Left ventricle myocardium inferior (tissue), 1 donor: ENCODE measurements around the gene ING5. TPM values are rescaled to one million over a fixed set of nuclear protein-coding genes. Genes with fewer than 3 reads are reported as not detected.

ENCODE experiments used
- DNase-seq: peaks from one replicate; pipeline ENCODE4 v3.0.0-alpha.2; 2020
- H3K27ac ChIP-seq: fragments of 200-600 bp; replicated peaks from 2 replicates; pipeline ENCODE4 v1.8.0; 2021
- H3K27me3 ChIP-seq: fragments of 200-600 bp; 2 replicates; pipeline ENCODE4 v1.8.0; 2021; ENCODE audit warnings: low read depth
- H3K36me3 ChIP-seq: fragments of 200-600 bp; 2 replicates; pipeline ENCODE4 v1.8.0; 2021
- H3K4me1 ChIP-seq: fragments of 200-600 bp; 2 replicates; pipeline ENCODE4 v1.8.0; 2021
- H3K4me3 ChIP-seq: fragments of 200-600 bp; 2 replicates; pipeline ENCODE4 v1.8.0; 2021; ENCODE audit warnings: mild to moderate bottlenecking, moderate library complexity
- H3K9me3 ChIP-seq: fragments of 200-600 bp; replicated peaks from 2 replicates; pipeline ENCODE4 v1.8.0; 2021
- CTCF ChIP-seq: fragments of 200-600 bp; IDR thresholded peaks from 2 replicates; pipeline ENCODE4 v1.8.0; 2021; ENCODE audit warnings: antibody characterized with exemption, mild to moderate bottlenecking, borderline replicate concordance
- intact Hi-C: fragments of 100-400 bp; cut with micrococcal nuclease; formaldehyde crosslinking; loops from one replicate; pipeline ENCODE4 v1.11.0; 2022
- total RNA-seq: library from RNA; stranded (reverse); fragmentation: NEBNext Ultra II Directional; extraction: Animal tissue kit (Norgen Biotek cat#: 25700); gene quantifications from one replicate; pipeline ENCODE4 v1.2.1, GENCODE V29; 2021
- donor health status: DM: no; HTN: yes; CAD: no; lungs with severe emphysema.

ING5 gene
- total RNA-seq, 1 donor from 2014 or later, result 20.0 TPM

DNA sequence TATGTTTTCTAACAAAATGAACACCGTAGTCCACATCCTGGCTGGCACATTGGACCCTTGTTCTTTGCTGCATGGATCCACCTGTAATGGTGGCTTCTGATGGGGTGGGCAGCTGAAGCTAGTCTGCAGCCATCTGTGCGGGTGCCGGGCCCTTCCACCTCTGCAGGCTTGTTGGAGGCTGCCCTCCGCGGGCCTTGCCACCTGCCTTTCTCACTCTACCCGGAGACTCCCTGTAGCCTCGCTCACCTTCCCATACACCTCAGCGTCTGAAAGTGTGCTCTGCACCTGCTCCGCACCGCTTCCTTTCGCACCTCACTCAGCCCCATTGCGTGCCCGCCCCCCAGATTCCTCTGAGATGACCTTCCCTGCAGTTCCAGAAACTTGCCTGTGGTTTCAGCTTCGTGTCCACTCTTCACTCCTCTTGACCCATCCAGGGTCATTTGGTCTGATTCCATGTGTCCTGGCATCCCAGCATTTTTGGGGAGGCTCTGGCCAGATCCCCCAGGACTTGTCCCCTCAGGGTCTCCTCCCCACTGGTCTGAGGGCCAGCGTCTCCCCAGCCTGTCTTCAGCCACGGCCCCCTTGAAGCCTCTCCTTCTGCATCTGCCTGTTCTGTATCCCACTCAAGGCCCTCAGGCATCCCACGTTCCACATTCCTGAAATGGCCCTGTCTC is 46.2 kb upstream of the ING5 start:
- H3K27me3 ChIP-seq, result no peaks in the 10 kb centered on the region
- peaks cover 88% of the 10 kb centered on the region for H3K36me3 ChIP-seq
- no peak for DNase-seq
- no peaks in the 10 kb centered on the region for H3K9me3 ChIP-seq
- TF ChIP-seq CTCF, result no peak
- intact Hi-C loops, result no loop called here
- H3K27ac ChIP-seq, result peak overlapping the region; percentile 46
- H3K4me3 ChIP-seq, result no peak overlapping the region
- H3K4me1 ChIP-seq, result peaks cover 14% of the 10 kb centered on the region

DNA sequence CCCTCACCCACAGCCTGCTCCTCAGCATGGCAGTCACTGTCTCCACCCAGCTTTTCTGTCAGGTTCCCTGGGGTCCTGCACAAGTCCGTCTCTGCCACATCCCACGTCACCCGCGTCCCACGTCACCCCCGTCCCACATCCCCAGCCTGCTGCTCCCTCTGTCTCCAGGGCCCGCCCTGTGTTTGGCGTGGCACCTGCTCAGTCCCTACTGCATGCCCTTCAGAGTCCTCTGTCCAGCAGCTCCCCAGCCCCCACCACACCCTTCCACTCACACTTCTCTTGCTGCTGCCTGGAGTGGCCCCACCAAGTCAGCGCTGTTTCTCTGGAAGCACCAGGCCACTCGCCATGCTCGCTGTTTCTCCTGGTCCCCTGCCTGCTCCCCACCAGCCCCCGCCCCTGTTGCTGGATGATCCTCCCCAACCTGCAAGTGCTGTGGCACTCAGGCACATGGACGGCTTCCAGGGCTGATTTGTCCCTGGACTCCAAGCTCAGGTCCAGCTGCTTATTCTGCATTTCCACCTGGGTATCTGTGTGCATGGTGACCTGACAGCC is 45.6 kb upstream of the ING5 start:
- intact Hi-C loops, result no loop called here
- H3K9me3 ChIP-seq, result no peaks in the 10 kb centered on the region
- H3K4me3 ChIP-seq, result no peak overlapping the region
- peak; percentile 41 for DNase-seq
- TF ChIP-seq CTCF, result no peak
- H3K27me3 ChIP-seq, result no peaks in the 10 kb centered on the region
- peaks cover 14% of the 10 kb centered on the region for H3K4me1 ChIP-seq
- H3K36me3 ChIP-seq, result peaks cover 89% of the 10 kb centered on the region
- peak overlapping the region; percentile 46 for H3K27ac ChIP-seq

- intact Hi-C loops, result no loop called here
- peaks cover 86% of the 10 kb centered on the region for H3K36me3 ChIP-seq
- peaks cover 14% of the 10 kb centered on the region for H3K4me1 ChIP-seq
- no peaks in the 10 kb centered on the region for H3K9me3 ChIP-seq
- no peak for DNase-seq
- no peak overlapping the region for H3K27ac ChIP-seq
- TF ChIP-seq CTCF, result no peak
- no peaks in the 10 kb centered on the region for H3K27me3 ChIP-seq
- no peak overlapping the region for H3K4me3 ChIP-seq
Measured at GRCh38 chr2:241657786-241658254, 44.0 kb upstream of the ING5 start.

DNA sequence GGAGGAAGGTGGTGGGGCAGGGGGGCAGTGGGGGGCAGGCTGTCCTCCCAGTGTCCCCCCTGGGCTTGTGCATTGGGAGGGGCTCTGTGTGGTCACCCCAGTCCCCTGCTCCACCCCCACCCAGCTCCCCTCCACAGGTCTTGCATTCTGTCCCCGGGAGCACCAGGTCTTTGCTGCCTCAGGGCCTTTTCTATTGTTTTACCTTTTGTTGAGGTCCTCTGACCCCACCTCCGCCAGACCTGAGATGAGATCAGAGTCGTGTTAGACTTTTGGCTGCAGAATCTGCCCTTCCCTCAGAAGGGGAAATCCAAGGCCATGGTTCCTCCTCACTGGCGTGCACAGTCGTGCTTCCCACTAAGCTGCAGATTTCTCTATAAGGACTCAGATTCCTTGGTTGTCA is 43.5 kb upstream of the ING5 start:
- H3K36me3 ChIP-seq, result peaks cover 81% of the 10 kb centered on the region
- H3K4me3 ChIP-seq, result no peak overlapping the region
- H3K27me3 ChIP-seq, result no peaks in the 10 kb centered on the region
- H3K9me3 ChIP-seq, result no peaks in the 10 kb centered on the region
- H3K27ac ChIP-seq, result no peak overlapping the region
- TF ChIP-seq CTCF, result no peak
- no peak for DNase-seq
- intact Hi-C loops, result no loop called here
- peaks cover 14% of the 10 kb centered on the region for H3K4me1 ChIP-seq

DNA sequence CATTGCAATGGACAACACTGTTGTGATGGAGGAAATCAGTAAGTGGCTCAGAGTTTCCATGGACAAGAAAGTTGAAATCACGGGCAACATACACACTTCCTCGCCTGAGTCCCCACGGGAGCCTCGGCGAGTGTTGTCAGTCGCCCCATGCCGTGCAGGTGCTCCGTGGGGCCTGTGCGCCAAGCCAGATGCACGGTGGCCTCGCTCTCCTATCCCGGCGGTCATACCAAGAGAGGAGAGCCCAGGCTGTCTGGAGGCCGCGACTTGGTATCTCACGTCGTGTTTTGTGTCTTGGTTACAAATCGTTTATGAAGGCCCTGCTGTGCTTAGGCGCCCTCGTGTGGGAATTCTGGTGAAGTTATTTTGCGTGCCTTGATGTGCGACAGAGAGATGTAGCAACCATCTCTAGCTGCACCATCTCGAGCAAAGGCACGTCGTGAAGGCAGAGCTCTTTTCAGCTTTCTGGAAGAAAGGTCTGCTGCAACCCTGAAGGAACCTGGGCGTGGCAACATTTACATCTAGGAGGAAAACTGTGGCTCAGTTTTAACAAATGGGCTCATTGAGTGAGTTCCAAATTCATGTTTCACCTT is 42.6 kb upstream of the ING5 start:
- Histone ChIP-seq H3K4me1 (peaks cover 14% of the 10 kb centered on the region), H3K27me3 (no peaks in the 10 kb centered on the region), H3K27ac (no peak overlapping the region), H3K9me3 (no peaks in the 10 kb centered on the region), H3K36me3 (peaks cover 71% of the 10 kb centered on the region), H3K4me3 (no peak overlapping the region)
- DNase-seq, result peak; percentile 50
- intact Hi-C loops, result no loop called here
- peak; percentile 73 for TF ChIP-seq CTCF
